OCI-M2 (cell line): ENCODE results near the gene PBX4.
A peak's percentile ranks its signal among the peaks of the same experiment; 100 is the strongest.

ENCODE experiments used
- DNase-seq: peaks from one replicate; lab custom pipeline; 2025; ENCODE audit not compliant: unreplicated experiment; lab: John Stamatoyannopoulos, UW

The PBX4 gene

GRCh38 chr19:19527674-19528625, 90.5 kb downstream of the PBX4 start:
- DNase-seq: no peak

DNA sequence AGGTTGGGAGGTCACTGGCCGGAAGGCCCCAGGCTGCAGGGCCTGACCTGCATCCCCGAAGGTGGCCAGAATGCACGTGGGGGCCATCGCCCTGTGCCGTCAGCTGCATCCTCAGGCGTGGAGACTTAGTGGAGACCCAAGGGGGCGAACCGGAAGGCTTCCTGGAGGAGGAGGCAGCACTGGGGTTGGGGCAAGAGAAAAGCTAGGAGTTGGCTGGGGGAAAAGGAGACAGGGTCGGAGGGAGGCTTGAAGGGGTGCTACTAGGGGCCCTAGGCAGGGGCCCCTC, 91.2 kb downstream of the PBX4 start:
- no peak for DNase-seq

GRCh38 chr19:19526581-19527370, 91.7 kb downstream of the PBX4 start:
- DNase-seq: no peak

- DNase-seq: no peak
Measured at GRCh38 chr19:19525611-19526380, 92.7 kb downstream of the PBX4 start.

DNA sequence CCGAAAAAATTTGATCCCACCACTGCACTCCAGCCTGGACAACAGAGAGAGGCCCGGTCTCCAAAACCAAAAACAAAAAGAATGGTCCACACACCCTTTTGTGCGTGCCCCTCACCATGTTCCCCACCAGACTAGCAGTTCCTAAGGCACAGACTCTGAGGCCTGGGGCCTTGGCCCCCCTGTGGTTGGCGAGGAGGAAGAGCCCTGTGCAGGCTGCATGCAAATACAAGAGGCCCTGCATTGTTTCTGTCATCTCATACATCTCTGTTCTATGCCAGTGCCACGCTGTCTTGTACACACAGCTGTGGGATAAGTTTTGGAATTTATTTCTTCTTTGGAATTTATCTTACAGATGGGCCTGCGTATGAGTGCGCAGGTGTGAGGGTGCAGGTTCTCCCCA, 94.4 kb downstream of the PBX4 start:
- DNase-seq: no peak

- no peak for DNase-seq
Measured at GRCh38 chr19:19523177-19523576, 95.3 kb downstream of the PBX4 start.

DNA sequence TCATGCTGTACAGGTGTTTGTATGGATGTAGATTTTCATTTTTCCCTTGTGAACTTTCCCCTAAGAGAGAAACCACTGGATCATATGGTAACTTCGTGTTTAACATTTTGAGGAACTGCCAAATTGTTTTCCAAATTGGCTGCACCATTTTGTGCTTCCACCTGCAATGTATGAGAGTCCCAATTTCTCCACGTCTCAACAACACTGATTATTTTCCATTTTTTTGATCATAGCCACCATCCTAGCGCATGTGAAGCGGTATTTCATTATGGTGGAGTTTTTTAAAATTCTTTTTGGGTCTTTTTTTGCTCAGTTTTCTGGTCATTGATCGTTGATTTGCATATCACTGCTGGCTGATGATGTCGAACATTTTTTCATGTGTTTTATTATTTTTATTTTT, 97.5 kb downstream of the PBX4 start:
- no peak for DNase-seq

- DNase-seq: no peak
Measured at GRCh38 chr19:19517235-19517619, 101.3 kb downstream of the PBX4 start.

- DNase-seq: peak; percentile 72
Measured at GRCh38 chr19:19515642-19516519, 102.6 kb downstream of the PBX4 start, which contains the start of gene NDUFA13. Gene NDUFA13 (plus strand): TSS chr19:19516225. CDS start chr19:19516239, 14 bp downstream.

DNA sequence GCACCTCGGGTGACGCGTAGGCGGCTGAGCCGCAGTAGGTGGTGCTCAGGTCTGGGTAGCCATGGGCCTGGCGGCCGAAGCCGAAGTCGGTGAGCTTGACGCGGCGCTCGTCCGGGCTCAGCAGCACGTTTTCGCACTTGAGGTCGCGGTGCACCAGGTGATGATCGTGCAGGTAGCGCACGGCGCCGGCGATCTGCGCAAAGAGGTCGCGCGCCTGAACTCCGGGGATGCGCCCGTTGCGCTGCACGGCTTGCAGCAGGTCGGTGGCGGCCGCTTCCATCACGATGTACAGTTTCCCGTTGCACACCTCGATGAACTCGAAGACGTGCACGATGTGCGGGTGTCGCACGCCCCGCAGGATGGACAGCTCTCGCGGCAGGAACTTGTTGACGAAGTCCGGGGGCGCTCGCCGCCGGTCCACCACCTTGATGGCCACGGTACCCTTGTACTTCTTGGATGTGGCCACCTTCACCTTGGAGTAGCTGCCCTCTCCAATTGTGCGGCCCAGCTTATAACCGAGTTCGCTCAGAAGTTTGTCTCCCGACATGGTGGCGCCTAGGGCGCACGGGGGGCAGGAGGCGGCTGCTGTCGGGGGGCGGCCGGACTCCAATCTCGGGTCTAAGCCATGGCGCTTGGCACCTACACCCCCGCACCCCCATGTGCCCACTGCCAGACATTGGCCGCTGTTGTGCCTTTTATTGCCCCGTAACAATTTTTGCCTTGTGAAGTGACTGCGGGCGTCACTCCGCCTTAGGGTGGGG, 103.4 kb downstream of the PBX4 start, which contains the start of gene TSSK6:
TSS of gene TSSK6 (minus strand) at position 668 of the 761 bp plus-strand sequence. CDS start at position 547, 121 bp downstream.
- no peak for DNase-seq

DNA sequence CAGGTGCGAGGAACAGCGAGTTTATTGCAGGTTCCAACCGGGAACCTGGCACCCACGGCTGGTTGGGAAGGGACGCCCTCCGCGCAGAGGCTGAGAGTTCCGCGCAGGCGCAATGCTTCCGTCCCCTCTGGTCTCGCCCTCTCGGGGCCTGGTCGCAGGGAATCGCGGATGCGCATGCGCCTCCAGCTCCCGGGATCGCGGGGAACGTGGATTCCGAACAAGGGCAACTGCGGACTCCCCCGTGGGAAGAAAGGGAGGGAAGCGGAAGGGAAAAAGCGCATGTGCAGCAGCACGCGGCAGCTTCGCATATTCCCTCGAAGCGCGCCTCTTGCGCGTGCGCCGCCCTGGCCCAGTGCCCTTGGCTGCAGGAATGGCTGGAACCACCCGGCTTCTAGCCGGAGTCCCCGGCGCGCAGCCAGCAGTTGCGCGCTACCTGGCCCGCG, 104.3 kb downstream of the PBX4 start:
- no peak for DNase-seq

DNA sequence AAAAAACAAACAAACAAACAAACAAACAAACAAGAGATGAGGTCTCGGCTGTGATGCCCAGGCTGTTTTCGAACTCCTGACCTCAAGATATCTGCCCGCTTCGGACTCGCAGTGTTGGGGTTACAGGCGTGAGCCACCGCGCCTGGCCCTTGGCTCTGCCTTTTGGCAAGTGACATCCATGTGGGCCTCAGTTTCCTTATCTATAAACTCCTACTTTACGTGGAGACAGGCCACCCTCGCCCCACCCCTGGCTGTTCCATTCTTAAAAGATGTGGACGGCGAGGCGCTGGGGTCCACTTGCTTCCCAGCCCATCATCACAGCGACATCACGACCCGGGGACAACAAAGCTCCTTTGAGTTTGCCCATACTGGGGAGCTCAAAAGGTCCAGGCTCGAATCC, 104.8 kb downstream of the PBX4 start:
- DNase-seq: no peak
